IPS-15b (cell line): ENCODE results near the gene GALNT5.
"Not testable (repeated sequence)": the region's sequence is repeated elsewhere in the genome, so short reads cannot be mapped to it uniquely, and the experiment has no call there.

Experiments
- H3K27me3 ChIP-seq: one replicate; pipeline ENCODE4 v1.6.1; 2013; ENCODE audit warnings: low read length; ENCODE audit not compliant: control insufficient read depth, insufficient read depth
- H3K36me3 ChIP-seq: one replicate; pipeline ENCODE4 v1.6.1; 2013; ENCODE audit warnings: low read length; ENCODE audit not compliant: control insufficient read depth, insufficient read depth
- H3K4me1 ChIP-seq: one replicate; pipeline ENCODE4 v1.6.1; 2013; ENCODE audit warnings: mild to moderate bottlenecking, low read length; ENCODE audit not compliant: control insufficient read depth, insufficient read depth
- H3K4me3 ChIP-seq: one replicate; pipeline ENCODE4 v1.5.1; 2013; ENCODE audit warnings: low read depth, low read length
- H3K9ac ChIP-seq: one replicate; pipeline ENCODE4 v1.6.1; 2013; ENCODE audit warnings: low read depth, mild to moderate bottlenecking, low read length
- H3K9me3 ChIP-seq: one replicate; pipeline ENCODE4 v1.6.1; 2013; ENCODE audit warnings: mild to moderate bottlenecking, low read length; ENCODE audit not compliant: control insufficient read depth, insufficient read depth

The GALNT5 gene

GRCh38 chr2:157267476-157267875, 10.0 kb downstream of the GALNT5 start:
- Histone ChIP-seq H3K27me3 (no peaks in the 10 kb centered on the region), H3K9ac (no peak overlapping the region), H3K9me3 (no peaks in the 10 kb centered on the region), H3K4me1 (peaks cover 16% of the 10 kb centered on the region), H3K36me3 (no peaks in the 10 kb centered on the region), H3K4me3 (no peak overlapping the region)

- Histone ChIP-seq H3K9me3 (no peaks in the 10 kb centered on the region), H3K4me1 (peaks cover 11% of the 10 kb centered on the region), H3K36me3 (no peaks in the 10 kb centered on the region)
Observed at GRCh38 chr2:157269060-157269459, 11.6 kb downstream of the GALNT5 start.

GRCh38 chr2:157269922-157270321, 12.4 kb downstream of the GALNT5 start:
- Histone ChIP-seq H3K36me3 (no peaks in the 10 kb centered on the region), H3K27me3 (no peaks in the 10 kb centered on the region), H3K4me1 (peaks cover 7% of the 10 kb centered on the region), H3K4me3 (no peak overlapping the region), H3K9me3 (no peaks in the 10 kb centered on the region), H3K9ac (no peak overlapping the region)

More at GRCh38 chr2:157269060-157269459, 11.6 kb downstream of the GALNT5 start:
- Histone ChIP-seq H3K4me3 (no peak overlapping the region), H3K27me3 (no peaks in the 10 kb centered on the region), H3K9ac (no peak overlapping the region)

GRCh38 chr2:157271590-157272203, 14.2 kb downstream of the GALNT5 start:
- Histone ChIP-seq H3K9ac (no peak overlapping the region), H3K4me3 (no peak overlapping the region), H3K36me3 (no peaks in the 10 kb centered on the region), H3K27me3 (no peaks in the 10 kb centered on the region), H3K9me3 (no peaks in the 10 kb centered on the region), H3K4me1 (peaks cover 4% of the 10 kb centered on the region)

GRCh38 chr2:157279311-157279710, 21.8 kb downstream of the GALNT5 start:
- not testable (repeated sequence) for H3K4me3 ChIP-seq, H3K9ac ChIP-seq, H3K4me1 ChIP-seq, H3K36me3 ChIP-seq, H3K27me3 ChIP-seq, H3K9me3 ChIP-seq

- H3K36me3 ChIP-seq = no peaks in the 10 kb centered on the region
- H3K9ac ChIP-seq = no peak overlapping the region
- H3K4me1 ChIP-seq = no peaks in the 10 kb centered on the region
- no peak overlapping the region for H3K4me3 ChIP-seq
- no peaks in the 10 kb centered on the region for H3K27me3 ChIP-seq
- H3K9me3 ChIP-seq = no peaks in the 10 kb centered on the region
Observed at GRCh38 chr2:157281316-157281715, 23.8 kb downstream of the GALNT5 start.

GRCh38 chr2:157283468-157283867, 26.0 kb downstream of the GALNT5 start:
- H3K27me3 ChIP-seq = no peaks in the 10 kb centered on the region
- H3K36me3 ChIP-seq = no peaks in the 10 kb centered on the region
- H3K9me3 ChIP-seq = no peaks in the 10 kb centered on the region
- no peak overlapping the region for H3K4me3 ChIP-seq
- H3K9ac ChIP-seq = no peak overlapping the region
- no peaks in the 10 kb centered on the region for H3K4me1 ChIP-seq

GRCh38 chr2:157287160-157287559, 29.7 kb downstream of the GALNT5 start:
- no peak overlapping the region for H3K9ac ChIP-seq
- H3K36me3 ChIP-seq = no peaks in the 10 kb centered on the region
- no peaks in the 10 kb centered on the region for H3K9me3 ChIP-seq
- no peaks in the 10 kb centered on the region for H3K27me3 ChIP-seq
- H3K4me3 ChIP-seq = no peak overlapping the region
- H3K4me1 ChIP-seq = no peaks in the 10 kb centered on the region

GRCh38 chr2:157290525-157290924, 33.0 kb downstream of the GALNT5 start:
- Histone ChIP-seq H3K36me3 (no peaks in the 10 kb centered on the region), H3K9me3 (no peaks in the 10 kb centered on the region), H3K27me3 (no peaks in the 10 kb centered on the region), H3K9ac (no peak overlapping the region), H3K4me3 (no peak overlapping the region), H3K4me1 (no peaks in the 10 kb centered on the region)

GRCh38 chr2:157291018-157291417, 33.5 kb downstream of the GALNT5 start:
- no peaks in the 10 kb centered on the region for H3K4me1 ChIP-seq
- H3K36me3 ChIP-seq = no peaks in the 10 kb centered on the region

GRCh38 chr2:157292853-157293252, 35.3 kb downstream of the GALNT5 start:
- Histone ChIP-seq H3K9me3 (no peaks in the 10 kb centered on the region), H3K4me3 (no peak overlapping the region), H3K9ac (no peak overlapping the region), H3K36me3 (no peaks in the 10 kb centered on the region), H3K4me1 (no peaks in the 10 kb centered on the region), H3K27me3 (no peaks in the 10 kb centered on the region)

More at GRCh38 chr2:157291018-157291417, 33.5 kb downstream of the GALNT5 start:
- Histone ChIP-seq H3K4me3 (no peak overlapping the region), H3K27me3 (no peaks in the 10 kb centered on the region), H3K9ac (no peak overlapping the region), H3K9me3 (no peaks in the 10 kb centered on the region)

- Histone ChIP-seq H3K4me1 (no peaks in the 10 kb centered on the region), H3K27me3 (no peaks in the 10 kb centered on the region), H3K4me3 (no peak overlapping the region), H3K36me3 (no peaks in the 10 kb centered on the region), H3K9ac (no peak overlapping the region), H3K9me3 (no peaks in the 10 kb centered on the region)
Observed at GRCh38 chr2:157296490-157296889, 39.0 kb downstream of the GALNT5 start.
